Smooth muscle cell (in vitro differentiated cells): ENCODE measurements around the gene AGMO. TPM values are rescaled to one million over a fixed set of nuclear protein-coding genes. Genes with fewer than 3 reads are reported as not detected.
"Not testable (repeated sequence)": the region's sequence is repeated elsewhere in the genome, so short reads cannot be mapped to it uniquely, and the experiment has no call there.

Experiments used
- DNase-seq: peaks from one replicate; lab custom pipeline; 2025; ENCODE audit not compliant: unreplicated experiment; lab: John Stamatoyannopoulos, UW
- H2AFZ ChIP-seq: fragments of 200-600 bp; sonication (generic); 2 replicates; pipeline ENCODE4 v1.6.0; 2016; ENCODE audit warnings: antibody characterized with exemption, low read depth, mild to moderate bottlenecking
- H3F3A ChIP-seq: fragments of 200-600 bp; sonication (generic); 2 replicates; pipeline ENCODE4 v1.6.0; 2017; ENCODE audit warnings: antibody characterized with exemption, low read depth
- H3K27ac ChIP-seq: fragments of 200-600 bp; sonication (generic); 2 replicates; pipeline ENCODE4 v1.5.1; 2016; ENCODE audit warnings: low read depth, mild to moderate bottlenecking
- H3K27me3 ChIP-seq: fragments of 200-600 bp; sonication (generic); 2 replicates; pipeline ENCODE4 v1.6.1; 2016; ENCODE audit warnings: low read depth, mild to moderate bottlenecking
- H3K36me3 ChIP-seq: fragments of 200-600 bp; sonication (generic); 2 replicates; pipeline ENCODE4 v1.5.1; 2016; ENCODE audit warnings: low read depth
- H3K4me1 ChIP-seq: fragments of 200-600 bp; sonication (generic); 2 replicates; pipeline ENCODE4 v1.5.1; 2016; ENCODE audit warnings: low read depth
- H3K4me2 ChIP-seq: fragments of 200-600 bp; sonication (generic); 2 replicates; pipeline ENCODE4 v1.6.0; 2016; ENCODE audit warnings: mild to moderate bottlenecking
- H3K4me3 ChIP-seq: fragments of 200-600 bp; sonication (generic); 2 replicates; pipeline ENCODE4 v1.5.1; 2016; ENCODE audit warnings: mild to moderate bottlenecking
- H3K79me2 ChIP-seq: fragments of 200-600 bp; sonication (generic); 2 replicates; pipeline ENCODE4 v1.6.0; 2016; ENCODE audit warnings: low read depth, mild to moderate bottlenecking
- H3K9ac ChIP-seq: fragments of 200-600 bp; sonication (generic); 2 replicates; pipeline ENCODE4 v1.6.0; 2016; ENCODE audit warnings: low read depth
- H3K9me3 ChIP-seq: fragments of 200-600 bp; sonication (generic); replicated peaks from 2 replicates; pipeline ENCODE4 v1.5.1; 2016; ENCODE audit warnings: low read depth
- H4K20me1 ChIP-seq: fragments of 200-600 bp; sonication (generic); 2 replicates; pipeline ENCODE4 v1.6.0; 2016; ENCODE audit warnings: low read depth
- WGBS: methylation state at CpG from one replicate; pipeline ENCODE4 v1.1.7; 2016; ENCODE audit warnings: low lambda C conversion rate; 5-methylcytosine and 5-hydroxymethylcytosine counted together
- polyA plus RNA-seq: library from polyadenylated mRNA; unstranded; fragments of >200 nt; fragmentation: Nextera tagmentation; extraction: Ambion mirVana; gene quantifications from 2 replicates; pipeline ENCODE4 v1.2.1, GENCODE V29; 2016
- total RNA-seq: library from RNA; depleted of rRNA; stranded (reverse); fragments of >200 nt; gene quantifications from 2 replicates; pipeline ENCODE4 v1.2.3, GENCODE V29; 2014
- TF ChIP-seq, protein P1 (sequence below): fragments of 200-600 bp; sonication (generic); IDR thresholded peaks from 2 replicates; pipeline ENCODE4 v1.5.1; 2017; ENCODE audit warnings: borderline replicate concordance, mild to moderate bottlenecking, antibody characterized with exemption; ENCODE audit not compliant: insufficient read depth, poor library complexity, severe bottlenecking

AGMO gene
- total and polyA plus RNA-seq, 2 experiments from 2014 or later, result 0.27 to 0.50 TPM

DNA sequence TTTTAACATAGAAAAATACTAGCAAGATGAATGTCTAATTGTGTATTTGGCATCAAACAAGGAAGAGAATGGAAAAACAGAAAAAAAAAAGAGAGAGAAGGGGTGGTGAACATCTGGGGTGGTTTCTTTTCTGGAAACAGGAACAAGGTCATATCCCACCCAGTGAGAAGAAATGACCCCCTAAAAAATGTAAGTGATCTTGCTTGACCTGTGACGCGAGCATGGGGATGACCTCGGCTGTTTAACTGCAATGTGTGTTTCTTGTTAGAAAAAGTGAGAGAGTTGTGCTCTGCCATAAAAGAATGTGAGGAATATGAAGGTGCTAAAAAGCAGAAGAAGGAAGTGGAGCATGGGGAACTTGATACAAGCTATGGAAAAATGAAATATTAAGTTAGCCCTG lies 258.5 kb downstream of the AGMO start:
- no peaks in the 10 kb centered on the region for H3F3A ChIP-seq
- H3K4me3 ChIP-seq, result no peak overlapping the region
- H3K27me3 ChIP-seq, result no peaks in the 10 kb centered on the region
- no peak overlapping the region for H3K27ac ChIP-seq
- no peaks in the 10 kb centered on the region for H3K79me2 ChIP-seq
- H4K20me1 ChIP-seq, result no peaks in the 10 kb centered on the region
- no peaks in the 10 kb centered on the region for H3K36me3 ChIP-seq
- no peak overlapping the region for H3K4me2 ChIP-seq
- no peaks in the 10 kb centered on the region for H3K9me3 ChIP-seq
- H3K9ac ChIP-seq, result no peak overlapping the region
- H3K4me1 ChIP-seq, result no peaks in the 10 kb centered on the region
- TF ChIP-seq, protein P1, sequence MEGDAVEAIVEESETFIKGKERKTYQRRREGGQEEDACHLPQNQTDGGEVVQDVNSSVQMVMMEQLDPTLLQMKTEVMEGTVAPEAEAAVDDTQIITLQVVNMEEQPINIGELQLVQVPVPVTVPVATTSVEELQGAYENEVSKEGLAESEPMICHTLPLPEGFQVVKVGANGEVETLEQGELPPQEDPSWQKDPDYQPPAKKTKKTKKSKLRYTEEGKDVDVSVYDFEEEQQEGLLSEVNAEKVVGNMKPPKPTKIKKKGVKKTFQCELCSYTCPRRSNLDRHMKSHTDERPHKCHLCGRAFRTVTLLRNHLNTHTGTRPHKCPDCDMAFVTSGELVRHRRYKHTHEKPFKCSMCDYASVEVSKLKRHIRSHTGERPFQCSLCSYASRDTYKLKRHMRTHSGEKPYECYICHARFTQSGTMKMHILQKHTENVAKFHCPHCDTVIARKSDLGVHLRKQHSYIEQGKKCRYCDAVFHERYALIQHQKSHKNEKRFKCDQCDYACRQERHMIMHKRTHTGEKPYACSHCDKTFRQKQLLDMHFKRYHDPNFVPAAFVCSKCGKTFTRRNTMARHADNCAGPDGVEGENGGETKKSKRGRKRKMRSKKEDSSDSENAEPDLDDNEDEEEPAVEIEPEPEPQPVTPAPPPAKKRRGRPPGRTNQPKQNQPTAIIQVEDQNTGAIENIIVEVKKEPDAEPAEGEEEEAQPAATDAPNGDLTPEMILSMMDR, result no peak
- DNase-seq, result no peak
- WGBS, result 85% methylated on average over 3 of the region's 3 CpGs
- H2AFZ ChIP-seq, result no peak overlapping the region

DNA sequence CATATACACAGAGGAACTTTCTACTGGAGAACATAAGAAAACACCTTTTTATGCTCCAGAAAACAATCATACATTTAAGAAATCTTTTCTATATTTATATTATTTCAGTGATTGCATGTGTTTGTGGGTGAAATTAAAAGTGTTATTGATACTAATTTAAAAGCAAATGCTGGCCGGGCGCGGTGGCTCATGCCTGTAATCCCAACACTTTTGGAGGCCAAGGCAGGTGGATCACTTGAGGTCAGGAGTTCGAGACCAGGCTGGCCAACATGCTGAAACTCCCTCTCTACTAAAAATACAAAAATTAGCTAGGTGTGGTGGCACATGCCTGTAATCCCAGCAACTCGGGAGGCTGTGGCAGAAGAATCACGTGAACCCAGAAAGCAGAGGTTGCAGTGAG lies 260.8 kb downstream of the AGMO start:
- H3K79me2 ChIP-seq, DNase-seq, H3K4me2 ChIP-seq, H3K36me3 ChIP-seq, H3K27ac ChIP-seq, H3K9me3 ChIP-seq, H4K20me1 ChIP-seq, H3K9ac ChIP-seq, H3F3A ChIP-seq, H3K27me3 ChIP-seq, H3K4me3 ChIP-seq, H2AFZ ChIP-seq, H3K4me1 ChIP-seq: not testable (repeated sequence)
- 92% methylated on average over 6 of the region's 6 CpGs for WGBS

DNA sequence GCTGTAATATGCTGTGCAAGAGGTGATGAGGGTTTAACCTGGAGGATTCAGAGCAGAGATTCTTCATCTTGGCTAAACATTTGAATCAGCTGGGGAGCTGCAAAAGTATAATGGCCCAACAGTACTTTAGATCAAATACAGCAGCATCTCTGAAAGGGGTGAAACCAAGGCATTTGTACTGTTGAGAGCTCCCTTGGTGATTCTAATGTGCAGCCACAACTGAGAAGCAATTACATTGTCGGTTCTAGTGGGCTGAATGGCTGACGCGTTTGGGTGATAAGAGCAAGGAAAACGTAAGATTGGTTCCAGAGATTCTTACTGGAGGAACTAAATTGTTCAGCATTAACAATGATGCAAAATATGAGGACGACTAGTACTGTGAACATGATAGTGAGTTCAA lies 269.7 kb downstream of the AGMO start:
- no peaks in the 10 kb centered on the region for H3K27me3 ChIP-seq
- no peak overlapping the region for H3K4me2 ChIP-seq
- H3K79me2 ChIP-seq, result no peaks in the 10 kb centered on the region
- WGBS, result 84% methylated on average over 5 of the region's 5 CpGs
- H3K9ac ChIP-seq, result no peak overlapping the region
- no peaks in the 10 kb centered on the region for H3K36me3 ChIP-seq
- H3K9me3 ChIP-seq, result no peaks in the 10 kb centered on the region
- TF ChIP-seq, protein P1, result no peak
- no peak overlapping the region for H3K4me3 ChIP-seq
- no peaks in the 10 kb centered on the region for H3F3A ChIP-seq
- H3K27ac ChIP-seq, result no peak overlapping the region
- no peak for DNase-seq
- no peaks in the 10 kb centered on the region for H4K20me1 ChIP-seq
- H3K4me1 ChIP-seq, result no peaks in the 10 kb centered on the region
- H2AFZ ChIP-seq, result no peak overlapping the region

DNA sequence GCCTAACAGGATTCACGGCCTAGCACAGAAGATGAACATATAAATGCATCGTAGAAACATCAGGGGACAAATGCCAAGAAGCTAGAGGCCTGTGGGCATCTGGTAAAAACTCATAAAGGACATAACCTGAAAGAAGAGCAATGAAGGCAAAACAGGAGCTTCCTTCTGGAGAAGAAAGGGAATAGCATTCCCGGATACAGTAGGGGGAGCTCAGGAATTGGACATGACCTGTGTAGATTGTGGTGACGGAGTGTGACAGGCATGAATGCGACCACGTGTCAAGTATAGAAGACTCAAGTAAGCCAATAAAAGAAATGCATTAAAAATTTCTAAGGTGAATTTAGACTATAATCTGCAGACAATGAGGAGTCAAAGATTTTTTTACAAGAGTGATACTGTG lies 270.1 kb downstream of the AGMO start:
- H2AFZ ChIP-seq, result no peak overlapping the region
- H3F3A ChIP-seq, result no peaks in the 10 kb centered on the region
- no peaks in the 10 kb centered on the region for H4K20me1 ChIP-seq
- H3K27ac ChIP-seq, result no peak overlapping the region
- no peaks in the 10 kb centered on the region for H3K79me2 ChIP-seq
- no peak overlapping the region for H3K4me2 ChIP-seq
- 75% methylated on average over 6 of the region's 6 CpGs for WGBS
- H3K27me3 ChIP-seq, result no peaks in the 10 kb centered on the region
- TF ChIP-seq, protein P1, result no peak
- DNase-seq, result no peak
- H3K4me1 ChIP-seq, result no peaks in the 10 kb centered on the region
- no peak overlapping the region for H3K4me3 ChIP-seq
- no peaks in the 10 kb centered on the region for H3K36me3 ChIP-seq
- H3K9ac ChIP-seq, result no peak overlapping the region
- no peaks in the 10 kb centered on the region for H3K9me3 ChIP-seq
